HUES64 (cell line): Measurements from ENCODE around the gene NANS.
A peak's percentile ranks its signal among the peaks of the same experiment; 100 is the strongest.
"Not testable (repeated sequence)": the region's sequence is repeated elsewhere in the genome, so short reads cannot be mapped to it uniquely, and the experiment has no call there.

Experiments
- H3K27ac ChIP-seq: 2 replicates; pipeline ENCODE4 v1.7.0; 2013; ENCODE audit warnings: low read depth, low read length, inconsistent platforms
- H3K27me3 ChIP-seq: 2 replicates; pipeline ENCODE4 v1.6.1; 2013; ENCODE audit warnings: mild to moderate bottlenecking, low read length; ENCODE audit not compliant: insufficient read depth
- H3K36me3 ChIP-seq: 2 replicates; pipeline ENCODE4 v1.6.1; 2013; ENCODE audit warnings: mild to moderate bottlenecking, low read length; ENCODE audit not compliant: insufficient read depth
- H3K4me1 ChIP-seq: 2 replicates; pipeline ENCODE4 v1.6.1; 2013; ENCODE audit warnings: mild to moderate bottlenecking, low read length, moderate library complexity; ENCODE audit not compliant: insufficient read depth
- H3K4me3 ChIP-seq: 2 replicates; pipeline ENCODE4 v1.5.1; 2013; ENCODE audit warnings: mild to moderate bottlenecking, low read length, moderate library complexity
- H3K9ac ChIP-seq: 2 replicates; pipeline ENCODE4 v1.6.1; 2013; ENCODE audit warnings: mild to moderate bottlenecking, low read depth, low read length
- H3K9me3 ChIP-seq: 2 replicates; pipeline ENCODE4 v1.6.1; 2013; ENCODE audit warnings: low read depth, low read length; ENCODE audit not compliant: insufficient read depth
- WGBS: fragments of 150-250, 120-280 bp; methylation state at CpG from one replicate; pipeline ENCODE4 v1.1.7; 2013; ENCODE audit warnings: missing lambda C conversion rate; 5-methylcytosine and 5-hydroxymethylcytosine counted together

The NANS gene

DNA sequence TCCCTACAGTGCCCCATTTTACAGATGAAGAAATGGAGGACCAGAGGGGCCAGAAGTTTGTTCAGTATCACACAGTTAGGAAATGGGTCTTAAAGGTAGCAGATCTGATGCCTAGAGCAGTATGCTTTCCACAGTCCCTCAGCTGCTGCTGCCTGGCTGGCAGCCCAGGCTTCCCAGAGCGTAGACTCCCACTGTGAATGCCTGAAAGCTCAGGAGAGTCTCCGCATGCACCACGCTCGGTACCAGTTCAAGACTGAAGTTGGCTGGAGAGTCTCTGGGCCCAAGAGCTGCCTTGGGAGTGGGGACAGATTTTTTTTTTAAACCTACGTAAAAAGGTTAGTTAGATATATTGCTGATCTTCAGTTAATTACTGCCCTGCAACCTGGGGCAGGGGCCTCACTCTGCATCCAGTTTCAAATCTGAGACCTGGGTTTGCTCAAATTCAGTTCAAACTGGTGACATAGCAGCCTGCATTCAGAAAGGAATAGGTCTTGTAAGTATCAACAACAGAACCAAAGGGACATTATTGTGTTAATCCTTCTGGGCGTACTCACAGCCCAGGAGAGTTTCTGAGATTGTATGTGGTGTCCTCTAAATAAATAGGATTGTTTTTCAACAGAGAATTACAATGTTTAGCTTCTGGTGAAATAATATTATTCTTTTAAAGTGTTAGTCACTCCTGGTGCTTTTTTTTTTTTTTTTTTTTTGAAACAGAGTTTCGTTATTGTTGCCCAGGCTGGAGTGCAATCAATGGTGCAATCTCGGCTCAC, 8.3 kb downstream of the NANS start:
- Histone ChIP-seq H3K9me3 (no peaks in the 10 kb centered on the region), H3K36me3 (peaks cover 42% of the 10 kb centered on the region), H3K27ac (peak overlapping the region; percentile 35; the same call in 1 of the 2 replicates), H3K4me1 (no peaks in the 10 kb centered on the region), H3K27me3 (no peaks in the 10 kb centered on the region), H3K4me3 (no peak overlapping the region), H3K9ac (no peak overlapping the region)
- 91% methylated on average over 8 of the region's 8 CpGs for WGBS

DNA sequence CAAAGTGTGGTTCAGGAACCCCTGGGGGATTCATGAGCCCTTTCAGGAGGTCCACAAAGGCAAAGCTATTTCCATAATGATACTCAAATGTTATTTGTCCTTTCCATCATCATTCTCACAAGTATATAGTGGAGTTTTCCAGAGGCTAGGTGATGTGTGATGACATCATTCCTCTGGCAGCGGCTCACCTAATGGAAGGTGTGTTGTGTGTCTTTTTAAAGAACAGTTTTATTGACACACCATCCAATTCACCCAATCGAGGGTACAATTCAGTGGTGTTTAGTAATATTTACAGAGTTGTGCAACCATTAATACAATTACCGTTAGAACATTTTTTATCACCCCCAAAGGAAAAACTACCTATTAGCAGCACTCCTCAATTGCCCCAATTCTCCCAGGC, 9.7 kb downstream of the NANS start:
- Histone ChIP-seq H3K27ac (no peak overlapping the region), H3K27me3 (no peaks in the 10 kb centered on the region), H3K4me1 (no peaks in the 10 kb centered on the region), H3K9me3 (no peaks in the 10 kb centered on the region), H3K36me3 (peaks cover 36% of the 10 kb centered on the region), H3K4me3 (no peak overlapping the region), H3K9ac (no peak overlapping the region)
- 100% methylated on average over 1 of the region's 3 CpGs for WGBS

DNA sequence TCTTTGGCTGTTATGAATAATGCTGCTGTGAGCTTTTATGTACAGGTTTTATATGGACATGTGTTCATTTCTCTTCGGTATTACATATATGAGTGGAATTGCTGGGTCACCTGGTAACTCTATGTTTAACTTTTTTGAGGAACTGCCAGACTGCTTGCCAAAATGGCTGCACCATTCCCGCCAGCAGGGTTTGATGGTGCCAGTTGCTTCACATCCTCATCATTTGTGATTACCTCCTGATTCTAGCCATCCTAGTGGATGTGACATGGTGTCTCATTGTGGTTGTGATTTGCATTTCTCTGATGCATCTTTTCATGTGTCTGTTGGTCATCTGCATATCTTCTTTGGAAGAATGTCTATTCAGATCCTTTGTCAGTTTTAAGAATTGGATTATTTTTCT, 10.7 kb downstream of the NANS start:
- H3K4me3 ChIP-seq: no peak overlapping the region
- H3K27me3 ChIP-seq: no peaks in the 10 kb centered on the region
- no peak overlapping the region for H3K9ac ChIP-seq
- H3K36me3 ChIP-seq: peaks cover 31% of the 10 kb centered on the region
- H3K4me1 ChIP-seq: no peaks in the 10 kb centered on the region
- H3K9me3 ChIP-seq: no peaks in the 10 kb centered on the region
- WGBS: over 99% methylated on average over 2 of the region's 2 CpGs
- H3K27ac ChIP-seq: no peak overlapping the region

- peaks cover 12% of the 10 kb centered on the region for H3K36me3 ChIP-seq
- no peak overlapping the region for H3K9ac ChIP-seq
- H3K9me3 ChIP-seq: no peaks in the 10 kb centered on the region
- H3K27ac ChIP-seq: no peak overlapping the region
- 98% methylated on average over 6 of the region's 6 CpGs for WGBS
- no peaks in the 10 kb centered on the region for H3K4me1 ChIP-seq
- no peak overlapping the region for H3K4me3 ChIP-seq
- H3K27me3 ChIP-seq: no peaks in the 10 kb centered on the region
Observed at GRCh38 chr9:98069551-98069950, 13.0 kb downstream of the NANS start.

DNA sequence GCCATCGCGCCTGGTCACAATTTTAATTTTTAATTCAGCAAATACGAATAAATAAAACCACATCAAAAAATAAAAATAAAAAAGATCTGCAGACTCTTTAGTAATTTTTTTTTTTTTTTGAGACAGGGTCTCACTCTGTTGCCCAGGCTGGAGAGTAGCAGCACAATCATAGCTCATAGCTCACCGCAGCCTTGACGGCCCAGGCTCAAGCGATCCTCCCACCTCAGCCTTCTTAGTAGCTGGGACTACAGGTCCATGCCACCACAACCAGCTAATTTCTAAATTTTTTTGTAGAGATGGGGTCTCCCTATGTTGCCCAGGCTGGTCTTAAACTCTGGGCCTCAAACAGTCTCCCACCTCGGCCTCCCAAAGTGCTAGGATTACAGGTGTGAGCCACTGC, 14.2 kb downstream of the NANS start:
- Histone ChIP-seq H3K27ac (no peak overlapping the region), H3K9ac (no peak overlapping the region), H3K9me3 (no peaks in the 10 kb centered on the region), H3K27me3 (no peaks in the 10 kb centered on the region), H3K36me3 (peaks cover 7% of the 10 kb centered on the region; the same call in 1 of the 2 replicates), H3K4me3 (no peak overlapping the region), H3K4me1 (0 out of 2 replicates have a peak, but pooled peaks cover 4% of the 10 kb centered on the region)
- 96% methylated on average over 7 of the region's 7 CpGs for WGBS

DNA sequence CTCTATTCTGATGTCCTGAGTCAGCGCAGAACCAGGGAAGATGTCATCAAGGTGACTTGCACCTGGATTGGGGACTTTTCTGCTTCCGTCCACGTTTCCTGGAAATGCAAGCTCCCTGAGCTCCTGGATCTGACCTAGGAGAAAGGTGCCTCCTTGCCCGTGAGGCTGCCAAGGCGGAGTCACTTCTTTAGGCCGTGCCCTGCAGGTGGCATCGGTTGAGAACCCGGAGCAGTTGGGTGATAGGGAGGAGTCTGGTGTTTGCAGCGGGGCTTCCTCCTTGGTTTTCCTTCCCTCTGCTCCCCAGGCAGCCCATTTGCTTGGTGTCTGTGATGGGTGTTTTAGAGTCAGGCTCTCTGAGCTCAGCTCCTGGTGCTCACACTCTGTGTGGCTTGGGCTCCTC, 15.2 kb downstream of the NANS start:
- H3K9ac ChIP-seq: no peak overlapping the region
- H3K4me3 ChIP-seq: no peak overlapping the region
- 92% methylated on average over 9 of the region's 9 CpGs for WGBS
- no peaks in the 10 kb centered on the region for H3K27me3 ChIP-seq
- no peaks in the 10 kb centered on the region for H3K9me3 ChIP-seq
- H3K36me3 ChIP-seq: no peaks in the 10 kb centered on the region
- H3K27ac ChIP-seq: no peak overlapping the region
- H3K4me1 ChIP-seq: peaks cover 10% of the 10 kb centered on the region; the same call in 1 of the 2 replicates

- Histone ChIP-seq H3K36me3 (peaks cover 14% of the 10 kb centered on the region; the same call in 1 of the 2 replicates), H3K9me3 (no peaks in the 10 kb centered on the region), H3K27me3 (no peaks in the 10 kb centered on the region), H3K27ac (no peak overlapping the region), H3K4me1 (peaks cover 12% of the 10 kb centered on the region; the same call in 1 of the 2 replicates), H3K4me3 (no peak overlapping the region), H3K9ac (no peak overlapping the region)
- WGBS: 25% methylated on average over 13 of the region's 13 CpGs
Observed at GRCh38 chr9:98074115-98074990, 17.8 kb downstream of the NANS start.

DNA sequence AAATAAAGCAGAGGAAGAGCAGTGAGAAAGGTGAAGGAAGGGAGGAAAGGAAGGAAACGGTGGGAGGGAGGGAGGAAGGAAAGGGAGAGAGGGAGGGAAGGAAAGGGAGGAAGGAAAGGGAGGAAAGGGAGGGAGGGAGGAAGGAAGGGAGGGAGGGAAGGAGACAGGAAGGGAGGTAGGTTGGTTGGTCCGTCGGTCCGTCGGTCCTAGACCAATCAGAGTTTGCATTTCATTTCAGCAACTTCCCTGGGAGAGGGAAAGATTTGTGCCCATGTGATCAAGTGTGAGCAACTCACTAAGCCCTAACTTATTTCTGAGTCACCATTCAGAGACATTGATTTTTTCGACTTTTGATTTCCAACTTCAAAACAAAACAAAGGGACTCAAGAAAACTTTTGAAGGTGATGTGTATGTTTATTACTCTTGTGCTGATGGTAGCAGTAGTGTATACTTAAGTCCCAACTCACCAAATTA, 18.8 kb downstream of the NANS start:
- H3K27me3 ChIP-seq: no peaks in the 10 kb centered on the region
- H3K4me3 ChIP-seq: no peak overlapping the region
- H3K27ac ChIP-seq: no peak overlapping the region
- H3K4me1 ChIP-seq: peaks cover 12% of the 10 kb centered on the region; the same call in 1 of the 2 replicates
- peaks cover 14% of the 10 kb centered on the region for H3K36me3 ChIP-seq
- WGBS: 80% methylated on average over 6 of the region's 6 CpGs
- no peak overlapping the region for H3K9ac ChIP-seq
- H3K9me3 ChIP-seq: no peaks in the 10 kb centered on the region

- not testable (repeated sequence) for H3K27me3 ChIP-seq, H3K9me3 ChIP-seq
- 53% methylated on average over 8 of the region's 8 CpGs for WGBS
Observed at GRCh38 chr9:98076514-98076890, 20.0 kb downstream of the NANS start.

DNA sequence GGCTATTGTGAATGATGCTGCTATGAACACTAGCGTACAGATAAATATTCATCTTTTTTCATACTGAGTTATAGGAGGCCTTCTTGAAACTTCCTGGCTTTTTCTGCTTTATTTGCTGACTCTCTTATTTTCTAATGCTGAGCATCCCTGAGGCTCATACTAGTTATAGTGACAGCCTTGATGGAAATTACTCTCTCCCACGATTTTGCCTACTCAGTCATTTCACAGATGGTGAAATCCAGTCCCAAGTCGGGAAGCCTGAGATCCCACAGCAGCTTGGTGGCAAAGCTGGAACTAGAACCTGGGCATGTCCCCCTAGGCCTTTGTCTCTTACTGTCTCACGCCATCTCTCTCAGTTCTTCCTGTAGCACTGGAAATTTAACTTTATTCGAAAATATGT, 22.4 kb downstream of the NANS start:
- 92% methylated on average over 3 of the region's 5 CpGs for WGBS
- Histone ChIP-seq H3K4me3 (no peak overlapping the region), H3K4me1 (peaks cover 12% of the 10 kb centered on the region; the same call in 1 of the 2 replicates), H3K27ac (no peak overlapping the region), H3K36me3 (peaks cover 48% of the 10 kb centered on the region), H3K27me3 (no peaks in the 10 kb centered on the region), H3K9ac (no peak overlapping the region), H3K9me3 (no peaks in the 10 kb centered on the region)

More at GRCh38 chr9:98076514-98076890, 20.0 kb downstream of the NANS start:
- H3K36me3 ChIP-seq: peaks cover 25% of the 10 kb centered on the region
- H3K27ac ChIP-seq: 0 out of 2 replicates have a peak overlapping the region, but pooled peaks have one; percentile 32
- H3K4me1 ChIP-seq: peaks cover 12% of the 10 kb centered on the region; the same call in 1 of the 2 replicates
- not testable (repeated sequence) for H3K4me3 ChIP-seq, H3K9ac ChIP-seq

DNA sequence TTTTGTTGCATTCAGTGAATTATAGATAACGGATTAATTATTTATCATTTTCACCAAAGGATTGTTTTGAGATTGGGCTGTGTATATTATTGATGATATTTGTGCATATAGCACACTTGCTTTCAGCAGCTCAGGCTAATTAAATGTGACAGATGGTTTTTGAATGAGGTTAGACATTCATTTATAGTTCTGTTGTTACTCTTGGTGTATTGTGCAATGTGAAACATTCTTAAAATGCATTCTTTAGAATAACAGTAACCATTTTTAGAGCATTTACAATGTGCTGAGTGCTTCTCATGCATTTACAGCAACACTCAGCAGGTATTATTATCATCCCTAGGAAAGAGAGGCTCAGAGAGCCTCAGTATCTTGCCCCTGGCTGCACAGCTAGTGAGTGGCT, 23.8 kb downstream of the NANS start:
- peaks cover 12% of the 10 kb centered on the region; the same call in 1 of the 2 replicates for H3K4me1 ChIP-seq
- no peak overlapping the region for H3K9ac ChIP-seq
- H3K27me3 ChIP-seq: no peaks in the 10 kb centered on the region
- no peaks in the 10 kb centered on the region for H3K9me3 ChIP-seq
- no peak overlapping the region for H3K4me3 ChIP-seq
- peaks cover 48% of the 10 kb centered on the region for H3K36me3 ChIP-seq
- H3K27ac ChIP-seq: no peak overlapping the region
- WGBS: no CpG with 5 or more reads among the region's 1 CpG
